ENCODE results near the gene SLC8A2. TPM values are rescaled to one million over a fixed set of nuclear protein-coding genes. Genes with fewer than 3 reads are reported as not detected.

Gene SLC8A2
- total RNA-seq, 1 donor from 2014 or later: 0.70 TPM

DNA sequence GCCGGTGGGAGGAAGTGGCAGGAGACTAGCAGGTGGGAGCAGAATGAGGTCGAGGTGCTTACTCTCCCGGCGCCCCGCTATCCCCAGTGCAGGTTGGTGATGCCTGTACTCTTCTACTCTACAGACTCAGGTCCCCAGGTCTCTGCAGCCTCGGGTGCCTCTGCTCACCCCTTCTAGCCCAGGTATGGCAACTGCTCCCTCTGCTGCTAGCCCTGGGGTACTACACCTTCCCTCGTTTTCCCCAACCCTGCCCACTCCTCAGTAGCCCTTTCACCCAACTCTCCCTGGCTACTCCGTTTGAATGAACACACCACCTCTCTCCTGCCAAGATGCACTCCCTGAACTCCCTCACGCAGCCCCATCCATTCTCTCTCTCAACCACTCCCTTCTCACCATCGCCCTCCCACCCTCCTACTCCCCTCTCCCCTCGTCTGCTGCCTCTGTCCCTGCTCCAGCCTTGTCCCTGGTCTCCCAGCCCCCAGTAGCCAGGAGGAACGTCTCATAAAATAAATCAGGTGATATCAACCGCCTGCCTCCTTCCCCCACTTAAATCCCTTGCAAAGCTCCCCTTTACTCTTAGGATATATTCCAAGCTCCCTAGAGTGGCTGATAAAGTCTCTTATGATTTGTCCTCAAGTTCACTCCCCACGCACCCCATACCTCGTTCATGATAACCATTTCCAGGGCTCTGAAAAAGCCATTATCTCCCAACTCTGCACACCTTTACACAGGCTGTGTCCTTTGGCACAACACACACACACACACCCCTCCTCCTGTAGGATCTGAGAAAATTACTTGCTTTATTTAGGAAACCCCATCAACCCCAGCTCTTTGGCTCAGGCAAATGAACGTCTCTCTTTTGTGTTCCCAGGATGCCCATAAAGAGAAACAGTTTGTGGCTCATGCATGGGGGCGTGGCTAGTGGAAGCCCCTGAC is 44.2 kb downstream of the SLC8A2 start:
- peaks cover 11% of the 10 kb centered on the region for H3K4me1 Mint-ChIP-seq
- no peak overlapping the region for H3K27ac Mint-ChIP-seq (ENCODE audit: unreplicated experiment)
- TF ChIP-seq, protein P1, sequence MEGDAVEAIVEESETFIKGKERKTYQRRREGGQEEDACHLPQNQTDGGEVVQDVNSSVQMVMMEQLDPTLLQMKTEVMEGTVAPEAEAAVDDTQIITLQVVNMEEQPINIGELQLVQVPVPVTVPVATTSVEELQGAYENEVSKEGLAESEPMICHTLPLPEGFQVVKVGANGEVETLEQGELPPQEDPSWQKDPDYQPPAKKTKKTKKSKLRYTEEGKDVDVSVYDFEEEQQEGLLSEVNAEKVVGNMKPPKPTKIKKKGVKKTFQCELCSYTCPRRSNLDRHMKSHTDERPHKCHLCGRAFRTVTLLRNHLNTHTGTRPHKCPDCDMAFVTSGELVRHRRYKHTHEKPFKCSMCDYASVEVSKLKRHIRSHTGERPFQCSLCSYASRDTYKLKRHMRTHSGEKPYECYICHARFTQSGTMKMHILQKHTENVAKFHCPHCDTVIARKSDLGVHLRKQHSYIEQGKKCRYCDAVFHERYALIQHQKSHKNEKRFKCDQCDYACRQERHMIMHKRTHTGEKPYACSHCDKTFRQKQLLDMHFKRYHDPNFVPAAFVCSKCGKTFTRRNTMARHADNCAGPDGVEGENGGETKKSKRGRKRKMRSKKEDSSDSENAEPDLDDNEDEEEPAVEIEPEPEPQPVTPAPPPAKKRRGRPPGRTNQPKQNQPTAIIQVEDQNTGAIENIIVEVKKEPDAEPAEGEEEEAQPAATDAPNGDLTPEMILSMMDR (conservative IDR thresholded peaks at IDR 0.05): peak; percentile 91
- no peak overlapping the region for H3K4me3 Mint-ChIP-seq
- DNase-seq (ENCODE audit: low read depth, low spot score): peak; percentile 88
- H3K27me3 Mint-ChIP-seq (ENCODE audit: low read depth): peaks cover 22% of the 10 kb centered on the region
- no peaks in the 10 kb centered on the region for H3K36me3 Mint-ChIP-seq (ENCODE audit: low read depth)
- H3K9me3 Mint-ChIP-seq: no peaks in the 10 kb centered on the region

DNA sequence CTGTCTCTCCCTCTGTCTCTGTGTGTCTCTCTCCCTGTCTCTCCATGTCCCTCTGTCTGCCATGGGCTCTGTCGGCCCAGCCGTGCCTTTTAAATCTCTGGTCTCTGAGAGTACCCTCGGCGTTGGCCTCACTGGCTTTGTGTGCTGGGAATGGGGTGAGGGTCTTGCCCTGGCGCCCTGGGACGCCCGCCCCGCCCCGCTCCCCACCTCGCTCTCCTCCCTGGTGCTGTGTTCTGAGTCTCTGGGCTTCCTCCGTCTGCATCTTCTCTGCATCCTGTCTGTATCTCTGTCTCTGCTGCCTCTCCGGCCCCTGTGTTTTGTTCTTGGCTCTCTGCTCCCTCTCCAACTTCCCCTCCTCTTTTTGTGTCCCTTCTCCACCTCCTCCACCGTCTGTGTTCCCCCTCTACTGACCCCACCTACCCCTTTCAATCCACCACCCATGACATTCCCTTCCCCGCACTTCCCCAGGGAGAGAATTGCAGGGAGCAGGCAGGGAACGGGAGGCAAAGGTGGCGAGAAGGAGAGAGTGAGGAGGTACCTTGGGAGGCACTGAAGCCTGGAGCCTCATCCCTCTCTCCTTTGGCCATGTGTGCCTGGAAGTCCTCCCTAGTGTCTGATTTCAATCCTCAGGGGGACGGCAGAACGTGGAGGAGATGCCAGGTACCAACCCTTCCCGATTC is 48.4 kb downstream of the SLC8A2 start:
- Mint-ChIP-seq H3K36me3 (ENCODE audit: low read depth) (no peaks in the 10 kb centered on the region), H3K9me3 (no peaks in the 10 kb centered on the region), H3K27ac (ENCODE audit: unreplicated experiment) (no peak overlapping the region), H3K27me3 (ENCODE audit: low read depth) (peaks cover 17% of the 10 kb centered on the region), H3K4me3 (peak overlapping the region; percentile 73), H3K4me1 (peaks cover 42% of the 10 kb centered on the region)
- TF ChIP-seq, protein P1 (conservative IDR thresholded peaks at IDR 0.05): no peak
- no peak for DNase-seq (ENCODE audit: low read depth, low spot score)

DNA sequence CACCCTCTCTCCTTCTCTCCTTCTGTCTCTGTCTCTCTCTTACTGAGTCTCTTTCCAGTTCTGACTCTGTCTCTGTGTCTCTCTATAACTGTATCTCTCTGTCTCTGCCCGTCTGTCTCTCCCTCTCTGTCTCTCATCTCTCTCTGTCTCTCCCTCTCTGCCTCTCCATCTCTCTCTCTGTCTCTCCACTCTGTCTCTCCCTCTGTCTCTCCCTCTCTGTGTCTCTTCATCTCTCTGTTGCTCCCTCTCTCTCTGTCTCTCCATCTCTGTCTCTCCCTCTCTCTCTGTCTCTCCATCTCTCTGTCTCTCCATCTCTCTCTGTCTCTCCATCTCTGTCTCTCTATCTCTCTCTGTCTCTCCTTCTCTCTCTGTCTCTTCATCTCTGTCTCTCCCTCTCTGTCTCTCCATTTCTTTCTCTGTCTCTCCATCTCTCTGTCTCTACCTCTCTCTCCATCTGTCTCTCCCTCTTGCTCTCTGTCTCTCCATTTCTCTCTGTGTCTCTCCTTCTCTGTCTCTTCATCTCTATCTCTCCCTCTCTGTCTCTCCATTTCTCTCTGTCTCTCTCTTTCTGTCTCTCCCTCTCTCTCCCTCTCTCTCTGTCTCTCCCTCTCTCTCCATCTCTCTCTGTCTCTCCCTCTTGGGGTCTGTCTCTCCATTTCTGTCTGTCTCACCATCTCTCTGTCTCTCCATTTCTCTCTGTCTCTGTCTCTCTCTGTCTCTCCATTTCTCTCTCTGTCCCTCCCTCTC is 49.1 kb downstream of the SLC8A2 start:
- no peak overlapping the region for H3K27ac Mint-ChIP-seq (ENCODE audit: unreplicated experiment)
- H3K27me3 Mint-ChIP-seq (ENCODE audit: low read depth): peaks cover 24% of the 10 kb centered on the region
- H3K36me3 Mint-ChIP-seq (ENCODE audit: low read depth): no peaks in the 10 kb centered on the region
- H3K4me3 Mint-ChIP-seq: peak overlapping the region; percentile 73
- H3K9me3 Mint-ChIP-seq: no peaks in the 10 kb centered on the region
- H3K4me1 Mint-ChIP-seq: peaks cover 50% of the 10 kb centered on the region
- DNase-seq (ENCODE audit: low read depth, low spot score): no peak
- TF ChIP-seq, protein P1 (conservative IDR thresholded peaks at IDR 0.05): no peak

DNA sequence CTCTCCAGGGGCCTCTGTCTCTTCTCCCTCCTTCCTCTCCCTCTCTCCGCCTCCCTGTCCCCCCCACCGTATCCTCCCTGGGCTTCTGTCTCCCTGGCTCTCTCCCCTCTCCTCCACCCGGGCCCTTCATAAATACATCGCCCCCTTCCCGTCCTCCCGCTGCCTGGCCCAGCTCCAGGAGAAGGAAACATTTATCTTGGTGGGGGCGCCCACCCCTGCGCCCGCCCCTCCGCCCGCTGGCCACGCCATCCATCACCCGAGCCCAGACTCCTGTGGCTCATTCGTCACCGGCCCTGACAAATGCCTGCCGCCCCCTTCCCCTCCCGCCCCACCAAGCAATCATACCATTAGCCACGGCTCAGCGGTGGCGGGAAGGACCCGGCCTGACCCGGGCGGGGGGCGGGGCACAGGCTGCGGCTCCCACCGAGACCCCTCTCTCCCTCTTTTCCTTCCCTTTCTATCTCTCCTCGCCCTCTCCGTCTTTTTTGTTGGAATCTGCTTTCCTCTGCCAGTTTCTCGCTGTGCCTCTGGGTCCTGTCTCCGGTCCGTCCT is 49.8 kb downstream of the SLC8A2 start:
- peaks cover 26% of the 10 kb centered on the region for H3K27me3 Mint-ChIP-seq (ENCODE audit: low read depth)
- peak overlapping the region; percentile 84 for H3K4me3 Mint-ChIP-seq
- H3K9me3 Mint-ChIP-seq: no peaks in the 10 kb centered on the region
- no peaks in the 10 kb centered on the region for H3K36me3 Mint-ChIP-seq (ENCODE audit: low read depth)
- peak overlapping the region; percentile 73 for H3K27ac Mint-ChIP-seq (ENCODE audit: unreplicated experiment)
- peak; percentile 60 for DNase-seq (ENCODE audit: low read depth, low spot score)
- H3K4me1 Mint-ChIP-seq: peaks cover 55% of the 10 kb centered on the region
- TF ChIP-seq, protein P1 (conservative IDR thresholded peaks at IDR 0.05): no peak

DNA sequence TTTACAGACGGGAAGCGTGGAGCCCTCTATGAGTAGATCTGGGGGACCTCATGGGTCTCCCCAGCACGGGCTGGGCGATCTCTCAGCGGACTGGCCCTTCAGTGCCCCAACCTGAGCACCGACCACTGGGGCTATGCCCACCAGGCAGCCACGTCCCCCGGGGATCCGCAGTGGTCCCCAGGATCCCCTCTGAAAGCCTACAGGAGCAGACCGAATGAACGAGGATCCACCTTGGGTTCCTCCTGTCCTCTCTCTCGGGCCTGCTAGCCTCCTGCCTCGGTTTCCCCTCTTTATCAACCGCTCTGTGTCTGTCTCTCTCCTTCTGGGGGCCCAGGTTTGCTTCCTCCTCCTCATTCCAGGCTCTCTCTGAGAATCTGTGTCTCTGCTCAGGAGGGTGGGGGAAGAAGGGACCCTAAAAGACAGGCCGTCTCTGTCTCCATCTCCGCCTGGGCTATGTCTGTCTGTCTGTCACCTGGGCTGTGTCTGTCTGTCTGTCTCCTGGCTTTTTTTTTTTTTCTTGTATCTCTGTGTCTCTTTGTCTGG is 50.4 kb downstream of the SLC8A2 start:
- TF ChIP-seq, protein P1 (conservative IDR thresholded peaks at IDR 0.05): no peak
- Mint-ChIP-seq H3K27ac (ENCODE audit: unreplicated experiment) (peak overlapping the region; percentile 73), H3K27me3 (ENCODE audit: low read depth) (peaks cover 26% of the 10 kb centered on the region), H3K9me3 (no peaks in the 10 kb centered on the region), H3K36me3 (ENCODE audit: low read depth) (no peaks in the 10 kb centered on the region), H3K4me1 (peaks cover 57% of the 10 kb centered on the region), H3K4me3 (peak overlapping the region; percentile 84)
- DNase-seq (ENCODE audit: low read depth, low spot score): no peak

Measured in neural crest cell (in vitro differentiated cells).